NB4 (cell line): ENCODE data around the gene RBMS3.

ENCODE experiments used
- DNase-seq: peaks from one replicate; pipeline ENCODE4 v3.0.0; 2010; ENCODE audit warnings: low read depth
- H3K4me3 ChIP-seq: one replicate; pipeline ENCODE4 v1.5.1; 2011; ENCODE audit warnings: mild to moderate bottlenecking, low read depth, low read length, moderate library complexity
- CTCF ChIP-seq: IDR thresholded peaks from one replicate; pipeline ENCODE4 v1.5.1; 2012; ENCODE audit warnings: low read depth, low read length
- MAX ChIP-seq: IDR thresholded peaks from 2 replicates; pipeline ENCODE4 v1.6.1; 2011; ENCODE audit warnings: low read depth, low read length
- MYC ChIP-seq: IDR thresholded peaks from 2 replicates; pipeline ENCODE4 v1.6.1; 2011; ENCODE audit warnings: low read depth, low read length
- POLR2A ChIP-seq: IDR thresholded peaks from 2 replicates; pipeline ENCODE4 v1.6.1; 2011; ENCODE audit warnings: mild to moderate bottlenecking; ENCODE audit not compliant: insufficient read length; ENCODE audit errors: extremely low read depth

The RBMS3 gene

GRCh38 chr3:29313981-29314726 lies 33.3 kb downstream of the RBMS3 start:
- no peak overlapping the region for H3K4me3 ChIP-seq
- no peak for DNase-seq
- TF ChIP-seq CTCF (no peak), POLR2A (no peak), MAX (no peak), MYC (no peak)

GRCh38 chr3:29314727-29315088 lies 33.8 kb downstream of the RBMS3 start:
- no peak for DNase-seq
- no peak overlapping the region for H3K4me3 ChIP-seq
- TF ChIP-seq MAX, result no peak
- no peak for TF ChIP-seq CTCF
- TF ChIP-seq POLR2A, result no peak
- TF ChIP-seq MYC, result no peak

- TF ChIP-seq CTCF, result no peak
- no peak for TF ChIP-seq MAX
- no peak for TF ChIP-seq MYC
- TF ChIP-seq POLR2A, result no peak
- no peak for DNase-seq
- H3K4me3 ChIP-seq, result no peak overlapping the region
Measured at GRCh38 chr3:29317659-29318173, 36.8 kb downstream of the RBMS3 start.

GRCh38 chr3:29318251-29318650 lies 37.4 kb downstream of the RBMS3 start:
- TF ChIP-seq CTCF, result no peak
- TF ChIP-seq MYC, result no peak
- TF ChIP-seq MAX, result no peak
- no peak for TF ChIP-seq POLR2A
- no peak overlapping the region for H3K4me3 ChIP-seq
- DNase-seq, result no peak

GRCh38 chr3:29319262-29319661 lies 38.4 kb downstream of the RBMS3 start:
- no peak overlapping the region for H3K4me3 ChIP-seq
- no peak for DNase-seq
- TF ChIP-seq MAX (no peak), MYC (no peak), CTCF (no peak), POLR2A (no peak)

- TF ChIP-seq POLR2A (no peak), MYC (no peak), MAX (no peak), CTCF (no peak)
- no peak overlapping the region for H3K4me3 ChIP-seq
- no peak for DNase-seq
Measured at GRCh38 chr3:29319798-29320197, 38.9 kb downstream of the RBMS3 start.
